K562 (cell line): ENCODE results near the gene TLN1. TPM values are rescaled to one million over a fixed set of nuclear protein-coding genes. Genes with fewer than 3 reads are reported as not detected.

Experiments
- ATF1 ChIP-seq, 2 experiments: fragments of 450-650 bp in 1 of 2; IDR thresholded peaks; 2 replicates each; pipeline ENCODE4 v1.6.1; 2016; ENCODE audit warnings: missing compliant biosample characterization in 1 of 2, missing genetic modification characterization in 1 of 2
- CBFB ChIP-seq: sonication (generic); formaldehyde crosslinking; IDR thresholded peaks from 2 replicates; pipeline ENCODE4 v1.4.0; 2020; ENCODE audit warnings: mild to moderate bottlenecking, missing genetic modification reagents
- CEBPG ChIP-seq, 3 experiments: fragments of 200-800 bp in 1 of 3; sonication (Bioruptor generic) in 1 of 3; sonication (generic) in 1 of 3; formaldehyde crosslinking in 1 of 3; IDR thresholded peaks in 2 of 3; conservative IDR thresholded peaks in 1 of 3; 2 replicates each; pipeline versions ENCODE4 v1.6.1 to v1.8.0; 2016 to 2022; ENCODE audit warnings: missing compliant biosample characterization in 2 of 3, missing genetic modification characterization in 2 of 3, mild to moderate bottlenecking in 1 of 3, missing genetic modification reagents in 1 of 3
- EGR1 ChIP-seq: fragments of 450-650 bp; conservative IDR thresholded peaks from 2 replicates; pipeline ENCODE4 v1.6.1; 2017; ENCODE audit warnings: mild to moderate bottlenecking
- ELF4 ChIP-seq: fragments of 450-650 bp; formaldehyde crosslinking; IDR thresholded peaks from 2 replicates; pipeline ENCODE4 v1.4.0; 2022; ENCODE audit warnings: missing genetic modification characterization
- HMG20A ChIP-seq: fragments of 450-650 bp; formaldehyde crosslinking; conservative IDR thresholded peaks from 2 replicates; pipeline ENCODE4 v1.4.0; 2020; ENCODE audit warnings: mild to moderate bottlenecking, mixed read lengths
- IRF9 ChIP-seq: fragments of 450-650 bp; IDR thresholded peaks from 2 replicates; pipeline ENCODE4 v1.6.1; 2016; ENCODE audit warnings: missing biosample characterization, missing genetic modification characterization
- REST ChIP-seq, 2 experiments: fragments of 450-650 bp; formaldehyde crosslinking in 1 of 2; IDR thresholded peaks; 2 replicates each; pipeline versions ENCODE4 v1.4.0 to v1.6.1; 2014 to 2020; ENCODE audit warnings: mild to moderate bottlenecking in 2 of 2, borderline replicate concordance in 1 of 2, low read depth in 1 of 2
- SIN3A ChIP-seq, 2 experiments: fragments of 150-350 bp in 1 of 2; IDR thresholded peaks; 2 replicates each; pipeline ENCODE4 v1.6.1; 2011 to 2016; ENCODE audit warnings: borderline replicate concordance in 2 of 2, low read depth in 2 of 2, low read length in 2 of 2, mild to moderate bottlenecking in 2 of 2, moderate library complexity in 2 of 2; ENCODE audit not compliant: control insufficient read depth in 1 of 2
- XRCC3 ChIP-seq: fragments of 450-650 bp; IDR thresholded peaks from 2 replicates; pipeline ENCODE4 v1.6.1; 2017; ENCODE audit warnings: mild to moderate bottlenecking, moderate library complexity
- YBX1 ChIP-seq: fragments of 450-650 bp; IDR thresholded peaks from 2 replicates; pipeline ENCODE4 v1.7.1; 2016; ENCODE audit warnings: mild to moderate bottlenecking
- ZNF561 ChIP-seq: fragments of 450-650 bp; formaldehyde crosslinking; conservative IDR thresholded peaks from 2 replicates; pipeline ENCODE4 v1.4.0; 2020; ENCODE audit warnings: mild to moderate bottlenecking, moderate library complexity
- polyA plus RNA-seq, 8 experiments: library from polyadenylated mRNA; depleted of rRNA in 4 of 8; stranded (reverse) in 5 of 8; unstranded in 3 of 8; fragments of >200 nt; fragmentation: Nextera tagmentation in 2 of 8; fragmentation: Illumina TruSeq in 1 of 8; extraction: Ambion mirVana in 2 of 8; extraction: Trizol in 1 of 8; gene quantifications; 2 replicates each; pipeline versions ENCODE4 v1.2.1 to v1.2.3, GENCODE V29; 2011 to 2014; ENCODE audit warnings: inconsistent platforms in 1 of 8, missing spikeins in 1 of 8
- total RNA-seq, 7 experiments: library from RNA; depleted of rRNA in 6 of 7; stranded (reverse); fragments of >200 nt in 6 of 7; fragmentation: Illumina TruSeq in 2 of 7; extraction: Trizol in 2 of 7; gene quantifications; 2 replicates each; pipeline versions ENCODE4 v1.2.1 to v1.2.3, GENCODE V29; 2011 to 2021; ENCODE audit warnings: low replicate concordance in 1 of 7
- TF ChIP-seq, protein P1 (sequence below): sonication (generic); formaldehyde crosslinking; IDR thresholded peaks from 2 replicates; pipeline ENCODE4 v1.8.0; 2023; ENCODE audit warnings: mild to moderate bottlenecking, missing genetic modification reagents
- TF ChIP-seq, protein P2 (sequence below): fragments of 250-450 bp; sonication (Bioruptor Pico); IDR thresholded peaks from 2 replicates; pipeline ENCODE4 v1.8.0; 2022; ENCODE audit warnings: moderate library complexity, mild to moderate bottlenecking, inconsistent platforms

TLN1 gene
- total and polyA plus RNA-seq, 9 of the 15 experiments (the other 6 are each of a cell fraction or from before 2014, with no cell fraction given): 3.6 to 240 (median 54.8) TPM

GRCh38 chr9:35729700-35730485 lies 2.1 kb downstream of the TLN1 start (continued):
- TF ChIP-seq REST (IDR thresholded peaks at IDR 0.05; ENCODE audit: borderline replicate concordance) (no peak), REST (CRISPR knock-in tag; IDR thresholded peaks at IDR 0.05; ENCODE audit: low read depth) (no peak), CBFB (CRISPR knock-in tag) (0 out of 2 replicates have a peak, but pooled peaks have one; percentile 30), ZNF561 (CRISPR knock-in tag) (no peak), CEBPG (CRISPR knock-in tag; IDR thresholded peaks at IDR 0.05) (no peak), CEBPG (tag; conservative IDR thresholded peaks at IDR 0.05 in 1 of 2, IDR thresholded peaks at IDR 0.05 in 1 of 2) (no peak), HMG20A (no peak), EGR1 (peak; percentile 40; the same call in 1 of the 2 replicates), ELF4 (CRISPR knock-in tag) (0 out of 2 replicates have a peak, but pooled peaks have one; percentile 4), YBX1 (no peak), XRCC3 (no peak), IRF9 (tag) (no peak), ATF1 (CRISPR knock-in tag; IDR thresholded peaks at IDR 0.05) (no peak), ATF1 (tag; IDR thresholded peaks at IDR 0.05) (peak; percentile 40), SIN3A (IDR thresholded peaks at IDR 0.05; ENCODE audit: borderline replicate concordance in 2 of 2, control insufficient read depth in 1 of 2, low read depth in 2 of 2, low read length in 2 of 2) (no peak)
- TF ChIP-seq, protein P1, sequence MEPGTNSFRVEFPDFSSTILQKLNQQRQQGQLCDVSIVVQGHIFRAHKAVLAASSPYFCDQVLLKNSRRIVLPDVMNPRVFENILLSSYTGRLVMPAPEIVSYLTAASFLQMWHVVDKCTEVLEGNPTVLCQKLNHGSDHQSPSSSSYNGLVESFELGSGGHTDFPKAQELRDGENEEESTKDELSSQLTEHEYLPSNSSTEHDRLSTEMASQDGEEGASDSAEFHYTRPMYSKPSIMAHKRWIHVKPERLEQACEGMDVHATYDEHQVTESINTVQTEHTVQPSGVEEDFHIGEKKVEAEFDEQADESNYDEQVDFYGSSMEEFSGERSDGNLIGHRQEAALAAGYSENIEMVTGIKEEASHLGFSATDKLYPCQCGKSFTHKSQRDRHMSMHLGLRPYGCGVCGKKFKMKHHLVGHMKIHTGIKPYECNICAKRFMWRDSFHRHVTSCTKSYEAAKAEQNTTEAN: no peak
- TF ChIP-seq, protein P2, sequence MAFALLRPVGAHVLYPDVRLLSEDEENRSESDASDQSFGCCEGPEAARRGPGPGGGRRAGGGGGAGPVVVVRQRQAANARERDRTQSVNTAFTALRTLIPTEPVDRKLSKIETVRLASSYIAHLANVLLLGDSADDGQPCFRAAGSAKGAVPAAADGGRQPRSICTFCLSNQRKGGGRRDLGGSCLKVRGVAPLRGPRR (CRISPR knock-in tag): no peak
